Urothelium cell line (cell line): ENCODE data around the gene BRD3OS.
A peak's percentile ranks its signal among the peaks of the same experiment; 100 is the strongest.
"Not testable (repeated sequence)": the region's sequence is repeated elsewhere in the genome, so short reads cannot be mapped to it uniquely, and the experiment has no call there.

Experiments
- DNase-seq: peaks from one replicate; pipeline ENCODE4 v3.0.0; 2011; ENCODE audit warnings: low spot score, mixed read lengths
- FAIRE-seq: peaks from 2 replicates; lab custom pipeline; 2011; peaks lifted over from hg19 to GRCh38; lab: Jason Lieb, UNC

BRD3OS gene

GRCh38 chr9:134061688-134062371 is 36.5 kb downstream of the BRD3OS start:
- DNase-seq (no peak), FAIRE-seq (no peak)

GRCh38 chr9:134062461-134063087 is 37.3 kb downstream of the BRD3OS start:
- DNase-seq (no peak), FAIRE-seq (no peak)

- DNase-seq (no peak), FAIRE-seq (no peak)
Observed at GRCh38 chr9:134063088-134063570, 37.8 kb downstream of the BRD3OS start.

- DNase-seq, result no peak
- no peak for FAIRE-seq
Observed at GRCh38 chr9:134063571-134064450, 38.5 kb downstream of the BRD3OS start.

GRCh38 chr9:134064711-134065110 is 39.4 kb downstream of the BRD3OS start:
- FAIRE-seq (no peak), DNase-seq (no peak)

- no peak for DNase-seq
- FAIRE-seq, result no peak
Observed at GRCh38 chr9:134065612-134066419, 40.5 kb downstream of the BRD3OS start.

- no peak for DNase-seq
- FAIRE-seq, result no peak
Observed at GRCh38 chr9:134066526-134066912, 41.2 kb downstream of the BRD3OS start.

GRCh38 chr9:134066913-134067851 is 41.9 kb downstream of the BRD3OS start:
- DNase-seq, result peak; percentile 51
- FAIRE-seq, result no peak

GRCh38 chr9:134067904-134068743 is 42.8 kb downstream of the BRD3OS start, which contains the start of gene BRD3:
TSS of gene BRD3 (minus strand) at chr9:134068026. CDS start at chr9:134053477, 14,549 bp downstream.
- FAIRE-seq, result no peak
- DNase-seq, result peak; percentile 96

- no peak for DNase-seq
- FAIRE-seq, result no peak
Observed at GRCh38 chr9:134068744-134069479, 43.6 kb downstream of the BRD3OS start.

- no peak for FAIRE-seq
Observed at GRCh38 chr9:134069480-134070399, 44.5 kb downstream of the BRD3OS start.

GRCh38 chr9:134071149-134071548 is 45.9 kb downstream of the BRD3OS start:
- DNase-seq, result no peak
- no peak for FAIRE-seq

More at GRCh38 chr9:134069480-134070399, 44.5 kb downstream of the BRD3OS start:
- DNase-seq, result no peak

GRCh38 chr9:134072683-134073082 is 47.4 kb downstream of the BRD3OS start:
- DNase-seq, FAIRE-seq: not testable (repeated sequence)

- DNase-seq (no peak), FAIRE-seq (no peak)
Observed at GRCh38 chr9:134073500-134073899, 48.2 kb downstream of the BRD3OS start.

GRCh38 chr9:134075689-134076088 is 50.4 kb downstream of the BRD3OS start:
- DNase-seq, FAIRE-seq: not testable (repeated sequence)

GRCh38 chr9:134076644-134077043 is 51.4 kb downstream of the BRD3OS start:
- no peak for DNase-seq
- no peak for FAIRE-seq
